Colonic mucosa (tissue), 4 donors: ENCODE data around the gene SH3BP5L. TPM values are rescaled to one million over a fixed set of nuclear protein-coding genes. Genes with fewer than 3 reads are reported as not detected.

ENCODE experiments used
- DNase-seq: peaks from one replicate; pipeline ENCODE4 v3.0.0-alpha.2; 2020
- H3K27ac ChIP-seq: fragments of 200-600 bp; one replicate; pipeline ENCODE4 v1.8.0; 2021
- H3K27me3 ChIP-seq: fragments of 200-600 bp; one replicate; pipeline ENCODE4 v1.8.0; 2021
- H3K36me3 ChIP-seq: fragments of 200-600 bp; one replicate; pipeline ENCODE4 v1.8.0; 2021
- H3K4me1 ChIP-seq: fragments of 200-600 bp; one replicate; pipeline ENCODE4 v1.8.0; 2021; ENCODE audit warnings: mild to moderate bottlenecking
- H3K4me3 ChIP-seq: fragments of 200-600 bp; one replicate; pipeline ENCODE4 v1.8.0; 2021
- H3K9ac ChIP-seq, 2 donors: one replicate each; pipeline ENCODE4 v1.7.0; 2013; ENCODE audit warnings: control low read depth in 2 of 2, low read depth in 2 of 2, low read length in 2 of 2
- H3K9me3 ChIP-seq: fragments of 200-600 bp; one replicate; pipeline ENCODE4 v1.8.0; 2021
- intact Hi-C: fragments of 100-400 bp; cut with DNase I; formaldehyde crosslinking; loops from one replicate; pipeline ENCODE4 v1.14.1; 2022
- total RNA-seq, 2 donors: library from RNA; stranded (reverse); fragmentation: NEBNext Ultra II Directional in 1 of 2; extraction: Animal tissue kit (Norgen Biotek cat#: 25700) in 1 of 2; gene quantifications; one replicate each; pipeline ENCODE4 v1.2.1, GENCODE V29; 2021
- TF ChIP-seq, protein P1 (sequence below): fragments of 200-600 bp; IDR thresholded peaks from one replicate; pipeline ENCODE4 v1.8.0; 2022; ENCODE audit warnings: antibody characterized with exemption, mild to moderate bottlenecking
- donor health status: healthy.
- donor health status: DM: no; HTN: no; CAD: no.
- donor health status: DM: no; HTN: no; CAD: no.

SH3BP5L gene
- total RNA-seq, 2 donors from 2014 or later, result 24.2 to 30.5 TPM

DNA sequence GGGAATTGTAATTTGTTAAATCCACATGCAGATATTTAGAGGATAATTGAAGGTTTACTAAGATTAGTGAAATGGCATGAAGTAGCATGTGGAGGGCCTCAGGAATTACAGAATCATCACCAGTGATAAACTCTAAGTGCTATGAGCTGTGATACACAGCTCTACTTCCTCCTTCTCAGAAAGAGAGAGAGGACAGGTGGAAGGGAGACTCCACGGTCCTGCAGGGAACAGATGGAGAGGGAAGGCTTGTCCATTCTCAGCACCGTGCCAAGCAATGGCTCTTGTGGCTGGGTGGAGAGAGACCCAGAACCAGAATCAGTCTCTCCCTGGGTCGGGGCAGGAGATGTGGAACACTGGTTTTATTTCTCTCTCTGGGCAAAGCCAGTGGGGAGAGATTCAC is 42.3 kb downstream of the SH3BP5L start:
- Histone ChIP-seq H3K4me3 (no peak overlapping the region), H3K9ac (no peak overlapping the region), H3K36me3 (no peaks in the 10 kb centered on the region), H3K27me3 (no peaks in the 10 kb centered on the region), H3K9me3 (no peaks in the 10 kb centered on the region), H3K27ac (no peak overlapping the region), H3K4me1 (no peaks in the 10 kb centered on the region)
- TF ChIP-seq, protein P1, sequence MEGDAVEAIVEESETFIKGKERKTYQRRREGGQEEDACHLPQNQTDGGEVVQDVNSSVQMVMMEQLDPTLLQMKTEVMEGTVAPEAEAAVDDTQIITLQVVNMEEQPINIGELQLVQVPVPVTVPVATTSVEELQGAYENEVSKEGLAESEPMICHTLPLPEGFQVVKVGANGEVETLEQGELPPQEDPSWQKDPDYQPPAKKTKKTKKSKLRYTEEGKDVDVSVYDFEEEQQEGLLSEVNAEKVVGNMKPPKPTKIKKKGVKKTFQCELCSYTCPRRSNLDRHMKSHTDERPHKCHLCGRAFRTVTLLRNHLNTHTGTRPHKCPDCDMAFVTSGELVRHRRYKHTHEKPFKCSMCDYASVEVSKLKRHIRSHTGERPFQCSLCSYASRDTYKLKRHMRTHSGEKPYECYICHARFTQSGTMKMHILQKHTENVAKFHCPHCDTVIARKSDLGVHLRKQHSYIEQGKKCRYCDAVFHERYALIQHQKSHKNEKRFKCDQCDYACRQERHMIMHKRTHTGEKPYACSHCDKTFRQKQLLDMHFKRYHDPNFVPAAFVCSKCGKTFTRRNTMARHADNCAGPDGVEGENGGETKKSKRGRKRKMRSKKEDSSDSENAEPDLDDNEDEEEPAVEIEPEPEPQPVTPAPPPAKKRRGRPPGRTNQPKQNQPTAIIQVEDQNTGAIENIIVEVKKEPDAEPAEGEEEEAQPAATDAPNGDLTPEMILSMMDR, result no peak
- intact Hi-C loops, result no loop called here
- no peak for DNase-seq

DNA sequence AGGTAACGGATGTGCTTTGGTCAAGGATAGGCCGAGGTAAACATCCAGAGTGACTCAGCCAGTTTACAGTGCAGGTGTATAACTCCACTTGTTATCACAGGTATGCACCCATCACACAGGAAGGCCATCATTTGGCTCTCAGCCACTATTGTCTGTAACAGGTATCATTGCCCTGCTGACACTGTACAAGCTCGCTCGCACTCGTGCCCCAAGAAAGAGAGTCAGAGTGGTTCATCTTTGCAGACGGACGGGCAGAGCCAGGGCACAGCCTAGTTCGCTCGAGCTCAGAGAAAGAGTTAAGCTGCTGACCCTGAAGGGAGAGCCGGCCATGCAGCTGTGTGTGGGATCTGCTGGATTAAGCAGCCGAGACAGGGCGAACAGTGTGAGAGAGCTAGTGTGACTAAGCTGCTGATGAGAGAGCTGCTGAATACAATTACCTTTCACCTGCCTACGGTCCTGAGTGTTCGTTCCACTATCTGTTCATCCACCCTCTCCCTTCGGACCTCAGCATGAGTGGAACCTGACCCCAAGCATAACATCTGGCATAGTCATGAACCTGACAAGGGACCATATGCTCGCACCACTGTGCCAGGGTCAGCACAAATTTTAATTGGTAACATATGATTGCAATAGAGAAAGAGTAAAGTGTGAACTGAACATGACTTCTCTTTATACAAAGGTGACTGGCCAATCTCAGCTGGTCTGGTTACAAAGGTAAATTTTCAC is 43.1 kb downstream of the SH3BP5L start:
- intact Hi-C loops, result no loop called here
- DNase-seq, result no peak
- no peaks in the 10 kb centered on the region for H3K4me1 ChIP-seq
- TF ChIP-seq, protein P1, result no peak
- no peaks in the 10 kb centered on the region for H3K27me3 ChIP-seq
- no peak overlapping the region for H3K9ac ChIP-seq
- H3K36me3 ChIP-seq, result no peaks in the 10 kb centered on the region
- no peak overlapping the region for H3K4me3 ChIP-seq
- H3K27ac ChIP-seq, result no peak overlapping the region
- H3K9me3 ChIP-seq, result no peaks in the 10 kb centered on the region

DNA sequence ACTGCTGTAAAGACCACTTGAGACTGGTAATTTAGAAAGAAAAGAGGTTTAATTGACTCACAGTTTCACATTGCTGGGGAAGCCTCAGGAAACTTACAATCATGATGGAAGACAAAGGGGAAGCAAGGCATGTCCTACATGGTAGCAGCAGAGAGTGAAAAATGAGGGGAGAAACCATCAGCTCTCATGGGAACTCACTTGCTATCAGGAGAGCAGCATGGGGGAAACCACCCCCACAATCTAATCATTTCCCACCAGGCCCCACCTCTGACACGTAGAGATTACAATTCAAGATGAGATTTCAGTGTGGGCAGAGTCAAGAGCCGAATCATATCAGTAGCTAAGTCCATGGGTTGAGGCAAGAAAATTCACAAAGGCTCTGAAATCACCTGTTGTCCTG is 46.4 kb downstream of the SH3BP5L start:
- TF ChIP-seq, protein P1, result no peak
- no peak for DNase-seq
- Histone ChIP-seq H3K27me3 (no peaks in the 10 kb centered on the region), H3K27ac (no peak overlapping the region), H3K4me1 (no peaks in the 10 kb centered on the region), H3K9me3 (no peaks in the 10 kb centered on the region), H3K4me3 (no peak overlapping the region), H3K36me3 (no peaks in the 10 kb centered on the region), H3K9ac (no peak overlapping the region)
- intact Hi-C loops, result no loop called here

DNA sequence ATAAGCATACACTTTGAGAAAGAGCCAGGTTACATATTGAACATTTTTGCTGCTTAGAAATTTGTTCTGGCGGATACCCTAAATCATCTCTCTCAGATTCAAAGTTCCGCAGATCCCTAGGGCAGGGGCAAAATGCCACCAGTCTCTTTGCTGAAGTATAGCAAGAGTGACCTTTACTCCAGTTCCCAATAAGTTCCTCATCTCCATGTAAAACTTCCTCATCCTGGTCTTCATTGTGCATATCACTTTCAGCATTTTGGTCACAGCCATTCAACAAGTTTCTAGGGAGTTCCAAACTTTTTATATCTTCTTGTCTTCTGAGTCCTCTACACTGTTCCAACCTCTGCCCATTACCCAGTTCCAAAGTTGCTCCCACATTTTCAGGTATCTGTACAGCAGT is 46.8 kb downstream of the SH3BP5L start:
- Histone ChIP-seq H3K36me3 (no peaks in the 10 kb centered on the region), H3K4me1 (no peaks in the 10 kb centered on the region), H3K9ac (no peak overlapping the region), H3K27ac (no peak overlapping the region), H3K4me3 (no peak overlapping the region), H3K27me3 (no peaks in the 10 kb centered on the region), H3K9me3 (no peaks in the 10 kb centered on the region)
- intact Hi-C loops, result no loop called here
- TF ChIP-seq, protein P1, result no peak
- no peak for DNase-seq

DNA sequence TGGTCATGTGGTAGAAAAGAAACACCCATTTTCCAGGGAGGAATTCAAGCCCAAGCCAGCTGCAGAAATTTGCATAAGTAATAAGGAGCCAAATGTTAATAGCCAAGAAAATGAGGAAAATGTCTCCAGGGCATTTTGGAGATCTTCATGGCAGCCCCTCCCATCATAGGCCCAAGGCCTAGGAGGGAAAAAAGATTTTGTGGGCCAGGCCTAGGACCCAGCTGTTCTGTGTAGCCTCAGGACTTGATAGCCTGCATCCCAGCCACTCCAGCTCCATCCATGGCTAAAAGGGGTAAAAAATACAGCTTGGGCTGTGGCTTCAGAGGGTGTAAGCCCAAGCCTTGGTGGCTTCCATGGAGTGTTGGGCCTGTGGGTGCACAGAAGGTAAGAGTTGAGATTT is 48.7 kb downstream of the SH3BP5L start:
- Histone ChIP-seq H3K27me3 (no peaks in the 10 kb centered on the region), H3K4me1 (no peaks in the 10 kb centered on the region), H3K27ac (no peak overlapping the region), H3K36me3 (no peaks in the 10 kb centered on the region), H3K9me3 (no peaks in the 10 kb centered on the region), H3K9ac (no peak overlapping the region), H3K4me3 (no peak overlapping the region)
- TF ChIP-seq, protein P1, result no peak
- DNase-seq, result no peak
- intact Hi-C loops, result no loop called here
